CD4-positive, alpha-beta T cell treated with Interleukin-12 subunit alpha and Interleukin-12 subunit beta, for 1 hour (primary cell): ENCODE data around the gene TBX19.

Source experiments
- DNase-seq: peaks from one replicate; pipeline ENCODE4 v3.0.0-alpha.2; 2020

Gene TBX19

DNA sequence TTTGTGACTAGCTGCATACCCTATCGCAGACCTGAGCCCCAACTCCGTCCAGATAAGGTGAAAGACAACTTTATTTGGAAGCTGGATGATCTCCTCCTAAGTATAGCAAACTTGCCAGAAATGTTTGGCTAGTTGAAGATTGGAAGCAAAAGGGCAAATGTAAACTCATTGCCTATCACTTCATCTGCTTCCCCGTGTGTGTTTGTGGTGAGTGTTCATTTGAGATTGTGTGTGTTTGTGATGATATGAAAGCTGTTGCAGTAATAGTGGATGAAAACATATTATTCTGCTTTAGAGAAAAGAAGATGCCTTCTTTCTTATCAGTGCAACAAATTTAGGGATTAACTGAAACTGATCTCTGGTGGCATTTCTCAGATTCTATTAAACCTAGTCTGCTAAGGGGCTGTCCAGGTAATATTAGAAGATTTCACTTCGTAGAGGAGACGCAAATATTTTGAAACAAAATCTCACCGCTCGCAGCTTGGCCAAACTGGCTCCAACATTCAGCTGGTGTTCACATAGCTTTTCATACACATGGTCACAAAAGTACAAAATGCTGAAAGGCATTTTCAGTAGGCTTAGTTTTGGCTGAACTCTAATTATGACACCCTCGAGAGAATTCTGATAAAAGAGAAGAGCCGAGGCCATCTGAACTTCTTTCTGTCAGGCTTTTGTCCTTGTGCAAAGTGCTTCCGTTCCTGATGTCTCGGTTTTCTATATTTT, 1.1 kb downstream of the TBX19 start:
- no peak for DNase-seq

DNA sequence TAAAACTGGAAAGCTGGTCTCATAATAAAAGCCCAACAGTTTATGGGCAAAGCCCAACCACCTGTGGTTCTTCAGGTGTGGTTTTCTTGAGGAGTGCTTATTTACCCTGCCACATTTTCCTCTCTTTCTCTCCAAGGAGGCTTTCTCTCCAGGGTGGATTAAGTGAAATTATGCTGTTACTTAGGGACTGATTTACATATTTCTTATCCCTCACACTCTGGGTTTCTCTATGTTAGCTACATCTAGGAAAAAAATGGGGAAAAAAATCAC, 4.8 kb downstream of the TBX19 start:
- no peak for DNase-seq

DNA sequence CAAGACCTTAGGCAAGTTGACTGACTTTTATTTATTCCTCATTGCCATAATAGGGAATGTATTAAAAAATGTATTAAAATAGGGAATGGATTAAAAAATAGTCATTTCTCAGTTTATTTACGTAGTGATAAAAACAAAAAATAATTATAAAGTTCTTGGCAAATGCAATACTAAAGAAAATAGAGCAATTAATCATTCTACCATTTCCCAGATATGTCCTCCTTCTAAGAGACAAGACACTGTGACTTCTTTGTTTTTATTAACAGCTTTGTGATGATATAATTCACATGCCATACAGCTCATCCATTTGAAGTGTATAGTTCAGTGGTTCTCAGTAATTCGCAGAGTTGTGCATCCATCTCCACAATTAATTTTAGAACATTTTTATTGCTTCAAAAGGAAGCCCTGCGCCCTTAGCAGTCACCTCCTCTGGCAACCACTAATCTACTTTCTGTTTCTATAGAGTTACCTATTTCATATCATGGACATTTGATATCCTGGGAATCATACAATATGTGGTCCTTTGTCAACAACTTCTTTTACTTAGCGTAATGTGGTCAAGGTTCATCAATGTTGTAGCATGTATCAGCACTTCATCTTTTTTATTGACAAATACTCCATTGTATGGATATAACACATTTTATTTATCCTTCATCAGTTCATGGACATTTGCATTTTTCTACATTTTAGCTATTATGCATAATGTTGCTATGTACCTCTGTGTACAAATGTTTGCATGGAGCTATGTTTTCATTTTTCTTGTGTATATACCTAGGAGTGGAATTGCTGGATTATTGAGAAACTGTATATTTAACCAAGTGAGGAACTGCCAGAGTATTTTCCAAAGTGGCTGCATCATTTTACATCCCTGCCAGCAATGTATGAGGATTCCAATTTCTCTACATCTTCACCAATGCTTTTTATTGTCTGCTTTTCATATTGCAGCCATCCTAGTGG, 5.6 kb downstream of the TBX19 start:
- DNase-seq: no peak

DNA sequence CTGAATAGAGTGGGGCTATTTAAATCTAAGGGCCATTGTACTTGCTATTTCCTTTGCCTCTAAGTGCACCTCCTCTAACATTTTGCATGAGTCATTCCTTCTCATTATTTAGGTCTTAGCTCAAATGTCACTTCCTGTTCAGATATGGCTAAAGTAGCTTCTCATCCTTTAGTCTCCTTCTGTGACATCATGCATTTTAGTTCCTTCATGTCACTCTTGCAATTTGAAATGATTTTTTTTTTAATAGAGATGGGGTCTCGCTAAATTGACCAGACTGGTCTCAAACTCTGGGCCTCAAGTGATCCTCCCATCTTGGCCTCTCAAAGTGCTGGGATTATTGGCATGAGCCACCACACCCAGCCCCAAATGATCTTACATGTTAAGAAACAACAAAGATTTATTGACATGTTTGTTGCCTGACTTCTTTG, 6.6 kb downstream of the TBX19 start:
- no peak for DNase-seq

DNA sequence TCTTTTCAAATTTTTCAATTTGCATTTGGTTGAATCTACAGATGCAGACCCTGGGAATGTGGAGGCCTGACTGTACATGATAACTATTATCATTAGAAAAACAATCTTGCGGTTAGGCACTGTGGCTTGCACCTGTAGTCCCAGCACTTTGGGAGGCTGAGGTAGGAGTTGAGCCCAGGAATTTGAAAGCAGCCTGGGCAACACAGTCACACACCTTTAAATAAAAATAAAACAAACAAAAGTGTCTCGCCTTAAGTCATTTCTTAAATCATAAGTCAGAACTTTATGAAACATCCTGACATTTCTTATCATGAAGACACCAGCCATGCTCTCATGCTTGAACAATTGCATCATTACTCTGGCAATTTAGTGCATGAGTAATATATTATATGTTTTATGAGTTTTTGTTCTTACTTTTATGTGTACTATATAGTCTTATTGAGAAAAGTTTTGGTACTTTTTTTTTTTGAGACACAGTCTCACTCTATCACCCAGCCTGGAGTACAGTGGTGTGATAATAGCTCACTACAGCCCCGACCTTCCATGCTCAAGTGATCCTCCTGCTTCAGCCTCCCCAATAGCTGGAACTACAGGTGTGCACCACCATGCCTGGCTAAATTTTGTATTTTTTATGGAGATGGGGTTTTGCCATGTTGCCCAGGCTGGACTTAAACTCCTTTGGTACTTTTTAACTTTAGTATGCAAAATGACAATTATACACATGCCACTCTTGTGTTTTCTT, 7.8 kb downstream of the TBX19 start:
- DNase-seq: no peak

DNA sequence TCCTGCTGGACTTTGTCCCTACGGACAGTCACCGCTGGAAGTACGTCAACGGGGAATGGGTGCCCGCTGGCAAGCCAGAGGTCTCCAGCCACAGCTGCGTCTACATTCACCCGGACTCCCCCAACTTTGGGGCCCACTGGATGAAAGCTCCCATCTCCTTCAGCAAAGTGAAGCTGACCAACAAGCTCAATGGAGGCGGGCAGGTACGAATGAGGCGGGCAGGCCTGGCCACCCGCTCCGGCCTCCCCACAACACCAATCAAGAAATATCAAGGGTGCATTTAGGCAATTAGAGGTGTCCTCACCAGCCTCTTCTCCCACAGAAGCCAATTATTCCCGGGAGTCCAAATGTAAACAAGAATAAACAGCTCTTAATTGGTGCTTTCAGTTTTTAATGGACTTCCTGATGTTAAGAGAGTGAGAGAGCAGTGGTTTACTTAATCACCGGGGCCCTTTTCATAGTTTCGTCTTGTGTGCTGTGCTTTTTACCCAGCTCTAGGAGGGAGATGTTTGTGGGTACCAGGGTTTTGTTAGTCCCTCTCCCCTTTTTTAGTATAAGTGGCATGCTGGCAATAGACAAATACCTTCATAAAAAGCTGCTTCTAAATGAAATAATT, 10.7 kb downstream of the TBX19 start:
- DNase-seq: no peak

DNA sequence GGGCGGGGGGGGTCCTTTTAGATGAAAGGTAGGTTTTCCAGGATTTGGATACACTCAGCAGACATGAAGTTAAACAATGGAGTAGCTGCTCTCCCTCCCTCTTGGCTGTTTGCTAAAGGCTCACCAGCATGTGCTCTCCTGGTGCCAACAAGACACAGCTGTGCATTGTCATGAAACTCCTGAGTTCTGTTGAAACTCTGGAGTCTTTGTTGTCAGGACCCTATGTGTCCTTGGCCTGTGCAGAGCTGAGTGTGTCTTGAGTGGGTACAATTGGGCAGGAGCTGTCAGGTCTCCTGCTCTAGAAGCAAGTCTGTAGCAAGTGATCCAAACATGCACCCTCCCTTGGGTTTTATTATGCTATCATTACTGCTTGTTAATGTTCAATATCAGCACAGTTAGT, 12.7 kb downstream of the TBX19 start:
- DNase-seq: no peak

DNA sequence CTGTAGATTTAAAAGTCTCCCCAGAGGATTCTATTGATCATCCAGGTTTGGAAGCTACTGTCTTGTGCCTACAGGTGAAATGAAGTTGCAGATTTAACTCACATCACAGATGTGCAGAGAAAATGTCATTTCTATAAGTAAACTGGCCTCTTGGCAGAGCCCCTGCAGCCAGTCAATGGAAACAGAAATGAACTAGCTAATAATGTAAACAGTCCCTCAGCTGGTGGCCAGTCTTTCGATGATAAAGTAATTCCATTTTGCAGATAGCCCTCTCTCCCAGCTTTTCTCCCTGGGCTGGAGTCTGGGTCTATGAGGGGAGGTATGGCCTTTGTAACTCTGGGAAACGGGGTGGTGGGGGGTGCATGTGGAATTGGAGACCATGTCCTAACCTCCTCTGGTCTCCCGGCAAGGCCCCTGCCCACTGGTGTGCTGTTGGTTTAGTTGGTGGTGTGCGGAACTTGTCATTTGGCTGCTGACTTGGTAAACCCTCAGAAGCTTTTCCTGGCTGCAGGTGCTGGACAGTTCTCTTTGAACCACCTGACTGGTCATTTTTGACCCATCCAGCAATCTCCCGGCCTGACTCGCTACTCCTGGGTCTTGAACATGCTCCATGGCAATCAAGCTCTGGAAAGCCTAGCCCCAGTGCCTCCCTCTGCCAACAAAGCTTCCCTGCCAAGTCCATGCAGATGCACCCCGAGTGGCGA, 14.9 kb downstream of the TBX19 start:
- DNase-seq: no peak

DNA sequence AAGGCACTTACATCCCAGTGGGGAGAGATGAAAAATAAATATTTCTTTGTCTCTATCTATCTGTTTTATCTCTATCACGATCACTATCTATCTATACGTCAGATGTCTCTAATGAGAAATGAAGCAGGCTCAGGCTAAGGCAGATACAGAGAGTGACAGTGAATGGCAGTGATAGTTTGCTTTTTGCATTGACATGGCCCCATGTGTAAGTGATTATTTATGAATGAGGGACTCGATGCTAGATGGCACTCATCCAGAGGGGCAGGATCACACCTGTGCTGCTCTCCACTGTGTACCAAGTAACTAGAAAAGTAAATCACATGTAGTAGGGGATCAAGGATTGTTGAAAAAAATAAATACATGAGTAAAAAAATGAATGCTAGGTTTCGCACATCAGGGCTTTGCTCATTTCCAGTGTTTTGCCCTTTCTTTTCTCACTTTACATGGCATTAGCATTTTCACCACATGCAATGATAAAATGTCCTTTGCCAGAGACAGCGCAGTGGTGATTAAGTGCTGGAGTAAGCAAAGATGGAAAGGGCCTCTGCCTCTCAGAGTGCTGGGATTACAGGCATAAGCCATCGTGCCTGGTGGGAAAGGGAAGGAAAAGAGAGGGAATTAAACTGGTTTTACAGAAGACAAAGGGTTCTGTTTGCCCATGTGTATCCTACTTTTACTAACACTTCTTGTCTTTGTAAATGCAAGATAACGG, 16.5 kb downstream of the TBX19 start:
- DNase-seq: no peak

DNA sequence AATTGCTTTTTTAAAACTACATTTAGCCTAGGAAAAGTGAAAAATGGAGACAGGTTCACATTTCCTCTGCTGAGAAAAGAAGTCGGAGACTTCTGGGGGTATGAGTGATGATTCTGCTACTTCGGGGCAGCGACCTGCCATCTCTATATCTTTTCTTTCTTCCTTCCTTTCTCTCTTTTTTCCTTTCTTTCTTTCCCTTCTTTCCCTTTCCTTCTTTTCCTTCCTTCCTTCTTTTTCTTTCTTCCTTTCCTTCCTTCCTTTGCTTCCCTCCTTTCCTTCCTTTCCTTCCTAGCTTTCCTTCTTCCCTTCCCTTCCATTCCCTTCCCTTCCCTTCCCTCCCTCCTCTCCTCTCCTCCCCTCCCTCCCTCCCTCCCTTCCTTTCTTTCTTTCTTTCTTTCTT, 17.8 kb downstream of the TBX19 start:
- no peak for DNase-seq

DNA sequence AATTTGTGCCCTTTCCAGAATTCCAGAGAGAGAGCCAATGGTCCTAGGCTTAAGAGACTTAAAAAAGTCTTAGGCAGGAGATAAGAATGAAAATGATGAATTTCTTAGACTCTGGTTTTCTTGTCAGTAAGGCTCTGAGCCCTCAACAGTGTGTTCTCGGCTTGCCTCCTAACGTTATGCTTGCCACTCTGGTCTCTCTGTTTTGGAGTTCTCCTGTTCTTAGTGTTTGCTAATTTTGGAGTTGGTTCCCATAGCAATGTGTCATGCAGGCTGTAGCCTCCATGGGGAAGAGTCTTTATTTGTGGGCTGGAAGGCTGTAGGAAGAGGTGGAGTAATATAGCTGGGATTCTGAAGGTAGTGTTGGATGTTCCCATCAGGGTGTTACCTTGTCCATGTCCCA, 19.9 kb downstream of the TBX19 start:
- DNase-seq: no peak

DNA sequence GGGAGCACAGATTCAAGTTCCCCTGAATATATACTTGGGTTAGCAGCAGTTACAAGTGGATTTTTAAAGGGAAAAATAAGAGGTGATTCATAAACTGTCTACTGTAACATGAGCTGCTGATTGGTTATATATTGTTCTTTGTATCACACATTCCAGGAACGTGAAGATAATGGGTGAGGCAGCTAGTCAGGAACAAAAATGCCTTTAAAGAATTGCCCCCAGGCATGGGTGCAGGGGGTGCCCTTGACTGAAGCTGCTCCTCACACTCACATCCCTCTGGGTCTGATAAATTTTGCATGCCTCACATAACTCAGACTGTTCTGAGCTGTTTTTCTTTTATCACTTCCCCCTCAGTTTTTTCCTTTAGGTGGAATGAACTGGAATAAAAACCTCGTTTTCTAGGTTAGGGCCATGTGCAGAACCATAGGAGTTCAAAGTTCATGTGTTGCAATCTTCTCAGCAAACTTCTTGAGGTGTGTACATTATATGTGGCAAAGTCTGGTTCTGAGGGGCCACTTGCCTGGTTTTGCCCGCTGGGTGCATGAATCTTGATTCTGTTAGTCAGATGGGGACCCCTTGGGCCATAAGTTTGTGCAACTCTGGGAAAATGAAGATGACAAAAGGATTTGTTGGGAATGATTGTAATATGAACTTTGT, 21.1 kb downstream of the TBX19 start:
- DNase-seq: no peak

DNA sequence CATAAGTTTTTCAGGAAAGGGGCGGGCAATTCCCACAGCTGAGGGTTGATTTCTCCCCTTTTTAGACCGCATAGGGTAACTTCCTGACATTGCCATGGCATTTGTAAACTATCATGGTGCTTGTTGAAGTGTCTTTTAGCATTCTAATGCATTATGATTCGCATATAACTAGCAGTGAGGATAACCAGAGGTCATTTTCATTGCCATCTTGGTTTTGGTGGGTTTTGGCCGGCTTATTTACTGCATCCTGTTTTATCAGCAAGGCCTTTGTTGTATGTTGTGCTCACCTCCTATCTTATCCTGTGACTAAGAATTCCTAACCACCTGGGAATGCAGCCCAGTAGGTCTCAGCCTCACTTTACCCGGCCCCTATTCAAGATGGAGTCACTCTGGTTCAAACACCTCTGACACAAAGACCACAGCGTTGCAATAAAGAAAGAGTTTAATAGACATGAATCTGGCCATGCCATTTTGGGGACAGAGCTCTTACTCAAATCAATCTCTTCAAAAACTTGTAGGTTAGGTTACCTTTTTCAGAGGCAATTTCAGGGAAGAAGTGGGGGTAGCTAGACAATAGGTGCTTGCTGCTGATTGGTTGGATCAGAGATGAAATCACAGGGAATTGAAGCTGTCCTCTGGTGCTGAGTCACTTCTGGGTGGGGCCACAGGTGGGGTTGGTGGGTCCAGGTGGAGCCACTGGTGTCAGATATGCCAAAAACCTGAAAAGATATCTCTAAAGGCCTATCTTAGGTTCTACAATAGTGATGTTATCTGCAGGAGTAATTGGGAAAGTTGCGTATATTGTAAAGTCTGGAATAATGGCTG, 23.3 kb downstream of the TBX19 start:
- DNase-seq: no peak

DNA sequence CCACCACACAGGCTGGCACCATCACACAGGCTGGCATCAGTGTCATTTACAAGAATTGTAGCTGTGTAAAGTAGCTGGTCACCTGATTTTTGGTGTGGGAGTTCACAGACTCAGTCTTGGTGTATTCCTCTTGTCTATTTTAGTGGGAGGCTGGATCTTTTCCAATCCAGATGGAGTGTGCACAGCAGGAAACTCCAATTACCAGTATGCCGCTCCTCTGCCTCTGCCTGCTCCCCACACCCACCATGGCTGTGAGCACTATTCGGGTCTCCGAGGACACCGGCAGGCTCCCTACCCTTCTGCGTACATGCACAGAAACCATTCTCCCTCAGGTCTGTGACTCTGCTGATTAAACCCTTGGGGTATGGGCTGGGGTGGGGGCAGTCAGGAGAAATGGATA, 24.2 kb downstream of the TBX19 start:
- DNase-seq: no peak

DNA sequence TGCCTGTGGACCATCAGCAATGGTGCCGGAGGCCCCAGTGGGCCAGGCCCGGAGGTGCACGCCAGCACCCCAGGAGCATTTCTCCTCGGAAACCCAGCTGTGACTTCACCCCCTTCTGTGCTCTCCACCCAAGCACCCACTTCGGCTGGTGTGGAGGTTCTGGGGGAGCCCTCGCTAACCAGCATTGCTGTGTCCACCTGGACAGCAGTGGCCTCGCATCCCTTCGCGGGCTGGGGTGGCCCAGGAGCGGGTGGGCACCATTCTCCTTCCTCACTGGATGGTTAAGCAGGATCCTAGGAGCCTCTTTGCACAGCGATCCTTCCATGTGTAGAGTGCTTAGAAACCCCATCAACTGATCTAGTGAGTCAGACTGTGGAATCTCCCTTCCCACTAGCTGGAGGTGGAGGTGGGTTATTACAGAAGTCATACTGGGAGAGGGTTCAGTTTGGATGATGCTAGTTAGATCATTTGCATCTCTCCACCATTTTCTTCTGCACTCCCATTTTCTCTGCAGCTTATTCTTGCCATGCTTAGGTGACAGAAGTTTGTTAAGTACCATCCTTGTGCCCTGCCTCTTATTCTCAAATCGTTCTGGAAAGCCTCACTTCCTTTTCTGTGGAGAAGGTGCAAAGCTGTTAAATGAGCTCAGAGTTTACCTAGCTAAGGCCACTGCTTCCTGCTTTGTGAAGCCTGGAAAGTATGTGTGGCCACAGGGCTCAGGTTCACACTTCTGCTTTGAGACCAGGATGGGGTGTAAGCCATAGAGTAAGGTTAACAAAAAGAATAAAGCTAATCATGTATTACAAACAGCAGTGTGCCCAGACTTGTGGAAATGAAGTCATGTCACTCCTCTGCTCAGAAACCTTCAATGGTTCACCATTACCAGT, 32.3 kb downstream of the TBX19 start:
- DNase-seq: no peak

DNA sequence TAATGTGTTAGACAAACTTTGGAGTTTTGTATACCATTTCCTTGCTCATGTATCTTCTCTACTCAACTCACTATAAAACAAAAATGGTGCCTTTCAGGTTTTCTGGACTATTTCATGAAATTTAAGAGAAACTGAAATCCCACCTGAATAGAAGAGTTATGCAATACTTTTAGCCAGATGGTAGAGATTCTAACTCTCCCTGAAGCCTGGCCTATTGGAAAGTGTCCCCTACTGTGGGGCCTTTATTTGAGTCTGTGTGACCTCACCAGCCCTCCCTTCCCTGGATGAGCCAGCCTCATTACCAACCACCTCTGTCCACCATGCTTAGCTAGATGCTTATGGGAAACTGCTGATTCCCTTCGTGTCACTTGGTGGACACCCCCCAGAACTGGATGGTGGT, 35.5 kb downstream of the TBX19 start:
- DNase-seq: no peak

DNA sequence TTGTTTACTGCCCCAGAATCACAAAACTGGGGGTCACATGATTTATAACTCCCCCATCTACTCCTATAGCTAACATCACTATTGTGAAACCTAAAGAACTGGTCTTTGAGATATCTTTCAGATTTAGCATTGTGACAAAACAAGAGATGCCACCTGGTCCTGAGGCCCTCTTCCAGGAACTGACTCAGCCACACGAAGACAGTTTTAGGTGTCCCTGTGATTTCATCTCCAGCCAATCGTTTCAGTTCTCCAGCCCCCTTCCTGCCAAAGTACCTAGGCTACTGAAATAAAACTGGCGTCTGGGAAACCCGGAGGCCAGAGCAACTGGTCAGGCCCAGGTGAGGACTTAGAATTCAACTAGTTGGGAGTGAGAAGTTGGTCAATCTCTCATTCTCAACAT, 36.6 kb downstream of the TBX19 start:
- DNase-seq: no peak

DNA sequence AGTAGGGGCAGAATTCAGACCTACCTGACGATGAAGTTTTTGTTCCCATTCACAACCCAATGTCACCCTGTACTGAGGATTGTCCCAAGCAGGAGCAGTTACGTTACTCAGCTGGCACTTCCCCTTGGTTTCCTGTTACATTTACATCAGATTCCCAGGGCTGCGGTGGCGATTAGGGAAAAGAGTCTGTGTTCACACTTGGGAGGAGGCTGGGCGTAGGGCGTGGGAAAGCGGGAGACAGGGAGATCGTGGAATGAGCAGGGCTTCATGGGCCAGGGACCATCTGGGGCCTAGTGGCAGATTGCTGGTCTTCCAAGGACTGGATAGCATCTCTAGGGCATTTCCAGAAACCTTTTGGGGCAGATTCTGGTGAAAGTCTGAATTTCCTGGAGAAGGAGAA, 39.0 kb downstream of the TBX19 start:
- DNase-seq: no peak

DNA sequence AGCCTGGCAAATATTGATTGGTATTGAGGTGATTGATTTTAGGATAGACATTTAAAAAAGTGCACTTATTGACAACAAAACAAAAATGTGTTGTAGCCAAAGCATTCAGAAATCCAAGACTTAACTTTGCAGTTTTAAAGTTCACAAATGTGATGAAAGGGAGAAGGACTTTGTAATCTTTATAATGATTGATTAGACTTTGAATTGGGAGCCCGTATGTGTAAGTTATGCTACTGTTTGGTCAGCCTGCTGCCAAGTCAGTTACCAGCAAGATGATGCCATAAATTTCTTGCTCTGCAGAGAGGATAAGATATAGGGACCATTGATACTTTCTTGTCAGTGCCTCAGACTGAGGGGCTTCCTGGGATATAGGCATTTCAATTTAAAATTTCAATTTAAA, 39.5 kb downstream of the TBX19 start:
- no peak for DNase-seq
